Measurements from ENCODE around the gene TRPM3.

DNA sequence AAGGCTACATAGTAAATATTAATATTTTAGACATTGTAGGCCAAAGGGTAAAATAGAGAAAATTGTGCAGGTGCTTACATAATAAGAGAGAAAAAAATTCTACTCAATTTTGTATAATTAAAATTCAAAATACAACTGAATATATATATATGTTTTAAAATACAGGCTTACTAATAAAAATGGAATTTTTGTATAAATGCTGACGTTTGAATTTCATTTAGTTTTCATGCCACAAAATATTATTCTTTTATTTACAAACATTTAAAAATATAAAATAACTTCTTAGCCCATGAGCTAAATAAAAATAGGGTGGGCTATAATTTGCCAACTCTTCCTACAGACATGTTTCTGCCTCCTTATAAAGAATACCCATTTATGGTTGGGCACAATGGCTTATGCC lies 328.6 kb downstream of the TRPM3 start:
- no peak for TF ChIP-seq EGR1 (IDR thresholded peaks at IDR 0.05; ENCODE audit: borderline replicate concordance, low read depth, low read length)
- TF ChIP-seq SIX5 (IDR thresholded peaks at IDR 0.05; ENCODE audit: low read depth, low read length) = no peak
- TF ChIP-seq, protein P1, sequence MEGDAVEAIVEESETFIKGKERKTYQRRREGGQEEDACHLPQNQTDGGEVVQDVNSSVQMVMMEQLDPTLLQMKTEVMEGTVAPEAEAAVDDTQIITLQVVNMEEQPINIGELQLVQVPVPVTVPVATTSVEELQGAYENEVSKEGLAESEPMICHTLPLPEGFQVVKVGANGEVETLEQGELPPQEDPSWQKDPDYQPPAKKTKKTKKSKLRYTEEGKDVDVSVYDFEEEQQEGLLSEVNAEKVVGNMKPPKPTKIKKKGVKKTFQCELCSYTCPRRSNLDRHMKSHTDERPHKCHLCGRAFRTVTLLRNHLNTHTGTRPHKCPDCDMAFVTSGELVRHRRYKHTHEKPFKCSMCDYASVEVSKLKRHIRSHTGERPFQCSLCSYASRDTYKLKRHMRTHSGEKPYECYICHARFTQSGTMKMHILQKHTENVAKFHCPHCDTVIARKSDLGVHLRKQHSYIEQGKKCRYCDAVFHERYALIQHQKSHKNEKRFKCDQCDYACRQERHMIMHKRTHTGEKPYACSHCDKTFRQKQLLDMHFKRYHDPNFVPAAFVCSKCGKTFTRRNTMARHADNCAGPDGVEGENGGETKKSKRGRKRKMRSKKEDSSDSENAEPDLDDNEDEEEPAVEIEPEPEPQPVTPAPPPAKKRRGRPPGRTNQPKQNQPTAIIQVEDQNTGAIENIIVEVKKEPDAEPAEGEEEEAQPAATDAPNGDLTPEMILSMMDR (IDR thresholded peaks at IDR 0.05; ENCODE audit: control extremely low read depth in 1 of 3, insufficient read depth in 1 of 3, low read depth in 1 of 3, low read length in 3 of 3) = no peak
- TF ChIP-seq CBX8 (IDR thresholded peaks at IDR 0.05; ENCODE audit: borderline replicate concordance, low read depth, low read length) = no peak
- TF ChIP-seq TAF1 (IDR thresholded peaks at IDR 0.05; ENCODE audit: low read depth, low read length) = no peak
- no peak for TF ChIP-seq EZH2 (IDR thresholded peaks at IDR 0.05; ENCODE audit: low read depth, low read length, severe bottlenecking)
- no peak for TF ChIP-seq JUN (IDR thresholded peaks at IDR 0.05; ENCODE audit: low read depth, low read length)

All from H1 (cell line).